HepG2 (cell line): Measurements from ENCODE around the gene LTB4R. TPM values are rescaled to one million over a fixed set of nuclear protein-coding genes. Genes with fewer than 3 reads are reported as not detected.
A peak's percentile ranks its signal among the peaks of the same experiment; 100 is the strongest.

Experiments
- ATAD3A ChIP-seq: sonication (generic); formaldehyde crosslinking; IDR thresholded peaks from 2 replicates; pipeline ENCODE4 v1.4.0; 2020; ENCODE audit warnings: missing genetic modification reagents
- BORCS8-MEF2B ChIP-seq: sonication (generic); formaldehyde crosslinking; IDR thresholded peaks from 2 replicates; pipeline ENCODE4 v1.8.0; 2022; ENCODE audit warnings: mild to moderate bottlenecking, missing genetic modification reagents
- CREB1 ChIP-seq, 2 experiments: fragments of 450-650 bp in 1 of 2; IDR thresholded peaks; 2 replicates each; pipeline ENCODE4 v1.6.1; 2016 to 2017; ENCODE audit warnings: control low read depth in 1 of 2, mild to moderate bottlenecking in 1 of 2, missing compliant biosample characterization in 1 of 2, missing genetic modification characterization in 1 of 2
- ETV5 ChIP-seq: IDR thresholded peaks from 2 replicates; pipeline ENCODE4 v1.6.1; 2018; ENCODE audit warnings: missing biosample characterization, missing genetic modification reagents, inconsistent platforms, borderline replicate concordance
- MIER3 ChIP-seq: IDR thresholded peaks from 2 replicates; pipeline ENCODE4 v1.6.1; 2016; ENCODE audit warnings: missing compliant biosample characterization, borderline replicate concordance
- PTBP1 ChIP-seq: fragments of 200-400 bp; formaldehyde crosslinking; IDR thresholded peaks from 2 replicates; pipeline ENCODE4 v1.6.1; 2018; ENCODE audit warnings: low read length, low read depth; ENCODE audit not compliant: poor library complexity, severe bottlenecking
- TBP ChIP-seq: sonication (generic); formaldehyde crosslinking; IDR thresholded peaks from 2 replicates; pipeline ENCODE4 v1.5.0; 2020; ENCODE audit warnings: missing genetic modification reagents
- TCF12 ChIP-seq, 2 experiments: fragments of 450-650 bp in 1 of 2; sonication (generic) in 1 of 2; formaldehyde crosslinking in 1 of 2; IDR thresholded peaks; 2 replicates each; pipeline versions ENCODE4 v1.6.1 to v1.8.0; 2017 to 2022; ENCODE audit warnings: antibody characterized with exemption in 1 of 2, mild to moderate bottlenecking in 1 of 2, missing genetic modification reagents in 1 of 2, moderate library complexity in 1 of 2
- ZNF17 ChIP-seq: sonication (generic); formaldehyde crosslinking; IDR thresholded peaks from 2 replicates; pipeline ENCODE4 v1.5.0; 2020; ENCODE audit warnings: mild to moderate bottlenecking, missing genetic modification reagents
- ZNF280D ChIP-seq: sonication (generic); formaldehyde crosslinking; IDR thresholded peaks from 2 replicates; pipeline ENCODE4 v1.5.1; 2020; ENCODE audit warnings: mild to moderate bottlenecking, missing genetic modification reagents
- ZNF33B ChIP-seq: sonication (generic); formaldehyde crosslinking; IDR thresholded peaks from 2 replicates; pipeline ENCODE4 v1.5.1; 2020; ENCODE audit warnings: mild to moderate bottlenecking, missing genetic modification reagents
- ZNF572 ChIP-seq: sonication (generic); formaldehyde crosslinking; IDR thresholded peaks from 2 replicates; pipeline ENCODE4 v1.5.1; 2020; ENCODE audit warnings: mild to moderate bottlenecking, missing genetic modification reagents
- ZNF646 ChIP-seq: sonication (generic); formaldehyde crosslinking; IDR thresholded peaks from 2 replicates; pipeline ENCODE4 v1.9.0; 2021; ENCODE audit warnings: mild to moderate bottlenecking, missing genetic modification reagents
- polyA plus RNA-seq, 8 experiments: library from polyadenylated mRNA; depleted of rRNA in 3 of 8; stranded (reverse) in 7 of 8; unstranded in 1 of 8; fragments of >200 nt; fragmentation: Illumina TruSeq in 4 of 8; extraction: Trizol in 4 of 8; gene quantifications; 2 replicates each; pipeline versions ENCODE4 v1.2.1 to v1.2.3, GENCODE V29; 2011 to 2016; ENCODE audit warnings: low read depth in 4 of 8, missing spikeins in 1 of 8, mixed read lengths in 1 of 8; ENCODE audit not compliant: insufficient read depth in 1 of 8
- total RNA-seq, 5 experiments: library from RNA; depleted of rRNA; stranded (reverse); fragments of >200 nt; fragmentation: Illumina TruSeq; extraction: Trizol; gene quantifications; 2 replicates each; pipeline ENCODE4 v1.2.3, GENCODE V29; 2016; ENCODE audit warnings: low read depth in 1 of 5

LTB4R gene
- total and polyA plus RNA-seq, 2 of the 13 experiments (the other 11 are each of a cell fraction or from before 2014, with no cell fraction given): 3.2 to 8.2 TPM

DNA sequence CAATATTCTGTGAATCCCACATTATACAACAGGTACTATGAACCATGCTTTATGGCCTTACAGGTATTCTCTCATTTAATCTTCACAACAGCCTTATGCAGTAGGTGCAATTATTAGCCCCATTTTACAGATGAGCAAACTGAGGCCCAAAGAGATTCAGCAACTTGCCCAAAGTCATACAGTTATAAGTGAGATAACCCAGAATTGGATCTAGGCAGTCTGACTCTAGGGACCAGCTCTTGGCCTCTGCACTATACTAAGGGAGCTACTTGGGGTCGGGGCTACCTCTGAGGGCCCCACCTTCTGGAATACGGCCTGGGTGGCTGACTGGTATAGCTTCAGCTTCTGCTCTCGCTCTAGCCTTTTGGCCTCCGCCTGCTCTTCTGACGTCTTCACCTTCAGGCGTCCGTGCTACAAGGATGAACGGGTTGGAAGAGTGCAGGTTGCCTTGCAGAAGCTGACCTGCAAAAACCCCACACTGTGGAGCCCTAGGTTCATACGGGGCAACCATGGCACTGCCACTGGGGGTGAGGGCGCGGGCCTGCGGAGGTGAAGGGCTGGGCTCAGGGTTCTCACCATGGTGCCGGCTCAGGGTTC lies 40.7 kb upstream of the LTB4R start (continued):
- TF ChIP-seq ZNF646 (CRISPR knock-in tag): peak; percentile 3; the same call in 1 of the 2 replicates
- TF ChIP-seq ZNF572 (CRISPR knock-in tag): peak; percentile 99
- TF ChIP-seq ZNF17 (CRISPR knock-in tag): no peak
- TF ChIP-seq TBP (CRISPR knock-in tag): no peak
- TF ChIP-seq CREB1 (IDR thresholded peaks at IDR 0.05): no peak
- TF ChIP-seq CREB1 (CRISPR knock-in tag; IDR thresholded peaks at IDR 0.05): no peak
- TF ChIP-seq ATAD3A (CRISPR knock-in tag): peak; percentile 39; the same call in 1 of the 2 replicates
- TF ChIP-seq PTBP1: no peak
- no peak for TF ChIP-seq MIER3
- TF ChIP-seq TCF12 (IDR thresholded peaks at IDR 0.05): no peak
- TF ChIP-seq TCF12 (CRISPR knock-in tag; IDR thresholded peaks at IDR 0.05): no peak
- TF ChIP-seq BORCS8-MEF2B (CRISPR knock-in tag): no peak
- TF ChIP-seq ETV5 (CRISPR knock-in tag): no peak
- no peak for TF ChIP-seq ZNF280D (CRISPR knock-in tag)
- TF ChIP-seq ZNF33B (CRISPR knock-in tag): peak; percentile 96
